Loucy (cell line): Measurements from ENCODE around the gene ANKRD26.

Experiments used
- CTCF ChIP-seq: fragments of 200-600 bp; sonication (generic); conservative IDR thresholded peaks from 2 replicates; pipeline ENCODE4 v1.5.1; 2014; ENCODE audit warnings: mild to moderate bottlenecking, antibody characterized with exemption, low read length
- EZH2phosphoT487 ChIP-seq: fragments of 200-600 bp; IDR thresholded peaks from 2 replicates; pipeline ENCODE4 v1.6.1; 2018; ENCODE audit warnings: antibody characterized with exemption, mild to moderate bottlenecking, moderate library complexity, borderline replicate concordance

GRCh38 chr10:26994743-26995142 lies 105.6 kb downstream of the ANKRD26 start:
- TF ChIP-seq CTCF (no peak), EZH2phosphoT487 (no peak)
